Stimulated activated CD4-positive, alpha-beta T cell treated with anti-CD3 and anti-CD28 coated beads, Interleukin-15, amount 100 ng/mL, for 48 hours (primary cell): ENCODE measurements around the gene CEP128.

Experiments
- DNase-seq, 2 donors: peaks; one replicate each; pipeline ENCODE4 v3.0.0-alpha.2; 2020; ENCODE audit warnings: low read depth in 2 of 2

Gene CEP128

GRCh38 chr14:80545935-80546854 is 395.3 kb downstream of the CEP128 start:
- no peak for DNase-seq

- no peak for DNase-seq
Measured at GRCh38 chr14:80544366-80544765, 397.2 kb downstream of the CEP128 start.

GRCh38 chr14:80543211-80543610 is 398.3 kb downstream of the CEP128 start:
- no peak for DNase-seq

GRCh38 chr14:80538633-80539375 is 402.7 kb downstream of the CEP128 start:
- DNase-seq = no peak

GRCh38 chr14:80537626-80538025 is 403.9 kb downstream of the CEP128 start:
- no peak for DNase-seq

DNA sequence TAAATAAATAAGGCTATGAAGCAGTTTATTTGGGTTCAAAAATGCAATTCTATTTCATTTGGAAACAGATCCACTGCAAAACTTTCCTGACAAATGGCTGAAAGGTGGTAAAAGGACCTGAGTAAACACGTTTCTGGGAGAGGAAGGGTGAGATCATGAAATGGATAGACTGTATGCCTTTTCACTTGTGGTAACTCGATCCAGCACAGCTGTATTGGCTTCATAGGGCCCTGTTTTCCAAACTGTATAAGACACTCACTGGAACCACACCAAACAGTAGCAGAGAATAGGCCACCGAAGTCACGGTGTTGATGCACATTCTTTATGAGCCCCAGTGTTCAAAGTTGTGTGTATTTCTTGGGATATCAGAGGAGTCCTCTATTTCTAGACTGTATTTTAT is 405.1 kb downstream of the CEP128 start:
- no peak for DNase-seq

DNA sequence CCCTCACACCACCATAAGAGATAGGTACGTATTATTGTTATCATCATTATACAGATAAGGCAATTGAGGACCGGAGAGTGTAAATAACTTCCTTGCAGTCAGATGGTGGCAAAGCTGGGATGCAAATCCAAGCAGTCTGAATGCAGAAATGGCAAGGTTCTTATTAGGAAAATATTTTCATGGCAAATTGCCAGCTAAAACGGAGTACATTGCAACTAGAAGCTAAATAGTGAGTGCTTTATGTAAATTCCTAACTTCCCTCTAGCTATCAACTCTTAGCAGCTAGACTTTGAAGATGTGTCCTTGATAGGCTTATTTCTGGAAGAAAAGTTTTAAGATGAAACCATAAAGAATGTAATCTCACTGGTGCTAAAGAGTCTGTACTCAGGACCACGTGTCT is 406.4 kb downstream of the CEP128 start:
- no peak for DNase-seq

DNA sequence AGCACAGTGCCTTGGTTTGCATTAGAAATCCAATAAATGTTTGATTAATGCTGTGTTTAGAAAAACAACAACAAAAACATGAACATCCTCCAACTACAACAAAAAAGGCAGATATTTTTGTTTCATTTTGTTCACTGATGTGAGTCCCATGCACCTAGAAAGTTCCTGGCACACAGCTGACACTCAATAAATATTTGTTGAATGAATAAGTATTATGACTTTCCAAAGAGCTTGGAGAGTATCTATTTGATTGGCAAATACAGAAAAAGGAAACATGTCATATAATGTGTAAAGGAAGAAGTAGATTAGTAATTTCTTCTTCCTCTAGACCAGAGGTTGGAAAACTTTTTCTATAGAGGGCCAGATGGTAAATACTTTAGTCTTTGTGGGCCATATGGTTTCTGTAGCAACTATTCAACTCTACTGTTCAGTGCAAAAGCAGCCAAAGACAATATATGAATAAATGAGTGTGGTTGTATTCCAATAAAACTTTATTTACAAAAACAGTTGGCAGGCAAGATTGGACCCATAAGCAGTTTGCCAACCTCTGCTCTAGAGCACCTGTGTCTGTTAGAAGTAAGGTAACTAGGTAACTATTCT is 417.9 kb downstream of the CEP128 start:
- DNase-seq = no peak

GRCh38 chr14:80522936-80523335 is 418.6 kb downstream of the CEP128 start:
- DNase-seq = no peak

- no peak for DNase-seq
Measured at GRCh38 chr14:80522411-80522810, 419.1 kb downstream of the CEP128 start.

DNA sequence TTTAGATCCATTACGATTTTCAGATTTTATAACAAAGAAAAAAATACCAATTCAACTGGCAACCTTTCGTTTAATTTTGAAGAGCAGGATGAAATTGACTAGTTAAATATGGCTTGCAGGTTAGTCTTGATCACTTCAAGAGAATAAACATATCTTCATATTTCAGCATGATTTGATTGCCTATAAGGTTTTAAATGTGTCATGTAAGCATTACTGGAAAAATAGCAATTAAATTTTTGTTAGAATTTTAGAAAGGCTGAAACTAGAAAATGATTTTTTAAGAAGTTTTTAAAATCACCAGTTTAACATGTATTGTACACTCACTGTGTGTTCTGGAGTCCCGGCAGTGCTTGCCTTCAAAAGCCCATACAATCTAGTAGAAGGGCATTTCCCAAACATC is 420.1 kb downstream of the CEP128 start:
- DNase-seq = no peak

- no peak for DNase-seq
Measured at GRCh38 chr14:80519002-80519401, 422.5 kb downstream of the CEP128 start.

DNA sequence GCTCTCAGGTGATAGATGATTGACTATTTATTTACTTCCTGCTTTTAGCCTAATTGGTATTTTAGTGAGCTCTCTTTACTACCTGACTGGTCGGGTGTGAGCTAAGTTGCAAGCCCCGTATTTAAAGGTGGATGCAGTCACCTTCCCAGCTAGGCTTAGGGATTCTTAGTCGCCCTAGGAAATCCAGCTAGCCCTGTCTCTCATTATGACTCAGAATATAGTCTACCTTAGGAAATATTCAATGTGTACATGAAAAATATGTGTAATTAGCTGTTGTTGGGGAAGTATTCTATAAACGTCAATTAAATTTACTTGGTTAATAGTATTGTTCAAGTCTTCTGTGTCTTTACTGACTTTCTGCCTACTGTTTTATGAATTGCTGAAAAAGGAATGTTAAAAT is 423.4 kb downstream of the CEP128 start:
- no peak for DNase-seq

DNA sequence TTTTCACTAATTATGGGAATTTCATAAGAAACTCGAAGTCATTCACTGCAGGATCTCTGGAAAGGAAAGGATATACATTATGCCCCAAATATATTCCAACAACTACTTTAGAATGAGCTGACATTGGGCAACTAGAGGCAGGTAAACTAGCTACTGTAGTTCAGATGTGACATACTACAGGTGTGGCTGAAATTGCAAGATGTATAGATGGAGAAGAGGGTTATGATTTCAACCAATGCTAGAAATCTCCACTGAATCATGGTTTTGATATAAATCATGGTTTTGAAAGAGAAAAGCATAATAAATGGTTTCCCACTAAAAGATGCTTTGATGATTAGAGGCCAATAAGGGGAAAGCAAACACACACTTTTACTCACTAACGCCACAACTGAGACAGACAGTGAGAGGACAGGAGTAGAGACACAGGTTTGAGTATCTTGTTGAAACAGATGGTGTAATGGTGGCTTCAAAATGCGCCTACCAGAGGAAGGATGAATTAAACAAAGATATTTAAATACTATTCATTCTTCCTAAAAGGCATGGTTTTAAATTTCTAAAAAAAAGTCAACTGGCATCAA is 434.2 kb downstream of the CEP128 start:
- no peak for DNase-seq

DNA sequence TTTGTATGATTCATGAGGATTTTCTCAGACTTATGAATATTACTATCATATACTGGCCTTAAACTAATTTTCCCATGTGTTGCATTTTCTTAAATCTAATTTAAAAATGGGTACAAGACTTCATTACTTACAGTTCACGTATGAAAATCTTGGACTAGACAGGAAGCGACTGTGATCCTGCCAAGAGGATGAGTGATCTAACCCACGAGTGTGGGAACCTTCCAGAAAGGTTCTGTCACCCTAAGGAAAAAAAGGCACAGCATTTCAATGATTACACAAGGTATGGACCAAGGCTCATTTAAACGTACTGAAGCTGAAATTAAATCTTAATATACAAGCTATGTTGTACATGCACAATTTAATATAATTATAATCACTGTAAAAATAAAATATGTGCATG is 436.8 kb downstream of the CEP128 start:
- DNase-seq = no peak

DNA sequence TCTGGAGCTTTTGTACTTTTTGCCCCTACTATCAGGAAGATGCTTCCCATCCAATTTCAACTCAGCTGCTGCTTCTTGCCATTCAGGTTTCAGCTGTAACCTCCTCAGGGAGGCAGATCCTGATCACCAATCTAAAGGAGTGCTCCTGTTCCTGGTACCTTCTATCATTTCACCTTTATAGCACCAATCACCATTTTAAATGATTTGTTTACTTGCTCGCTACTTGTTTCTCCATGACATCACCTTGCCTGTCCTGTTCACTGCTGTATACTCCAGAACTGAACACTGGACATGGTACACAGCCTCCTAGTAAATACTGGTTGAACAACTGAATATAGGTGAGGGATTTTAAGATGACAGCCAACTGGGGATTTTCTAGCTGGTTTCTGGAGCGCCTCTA is 443.0 kb downstream of the CEP128 start:
- no peak for DNase-seq

DNA sequence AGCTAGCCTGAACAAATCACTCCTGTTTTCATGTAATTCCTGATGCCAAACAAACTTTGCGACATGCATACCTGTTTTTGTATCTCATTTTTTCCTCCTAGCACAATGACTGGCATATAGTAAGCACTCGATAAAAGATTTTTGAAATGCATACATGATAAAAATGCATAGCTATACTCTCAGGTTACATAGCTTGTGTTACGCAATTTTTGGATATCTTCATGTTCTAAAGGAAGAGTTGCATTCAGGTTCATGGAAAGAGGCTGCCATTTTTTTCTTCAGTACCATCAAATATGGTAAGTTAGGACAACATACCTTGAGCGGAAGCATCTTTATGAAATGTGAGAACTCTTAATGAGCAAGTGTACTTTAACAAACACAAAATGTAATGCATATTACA is 445.4 kb downstream of the CEP128 start:
- DNase-seq = no peak

DNA sequence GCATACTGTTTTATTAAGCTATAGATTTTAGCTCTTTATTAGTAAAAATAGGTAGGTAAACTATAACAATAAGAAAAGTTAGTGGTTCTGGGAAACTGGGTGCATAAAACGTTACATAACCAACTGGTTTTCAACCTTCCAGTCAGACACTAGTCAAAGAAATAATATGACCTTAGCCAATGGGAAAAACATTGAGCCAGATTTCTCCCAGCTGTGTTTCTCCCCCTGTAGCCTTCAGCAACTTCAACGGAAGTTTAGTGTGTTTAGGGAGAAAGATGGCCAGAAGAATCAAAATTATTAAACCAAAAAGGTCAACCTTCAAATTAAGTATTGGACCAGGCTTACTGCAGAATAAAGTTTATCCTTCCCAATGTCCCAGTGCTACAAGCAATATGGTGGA is 446.8 kb downstream of the CEP128 start:
- no peak for DNase-seq

- DNase-seq = no peak
Measured at GRCh38 chr14:80493620-80494019, 447.9 kb downstream of the CEP128 start.

GRCh38 chr14:80491650-80492049 is 449.9 kb downstream of the CEP128 start:
- no peak for DNase-seq

- DNase-seq = no peak
Measured at GRCh38 chr14:80491131-80491530, 450.4 kb downstream of the CEP128 start.

DNA sequence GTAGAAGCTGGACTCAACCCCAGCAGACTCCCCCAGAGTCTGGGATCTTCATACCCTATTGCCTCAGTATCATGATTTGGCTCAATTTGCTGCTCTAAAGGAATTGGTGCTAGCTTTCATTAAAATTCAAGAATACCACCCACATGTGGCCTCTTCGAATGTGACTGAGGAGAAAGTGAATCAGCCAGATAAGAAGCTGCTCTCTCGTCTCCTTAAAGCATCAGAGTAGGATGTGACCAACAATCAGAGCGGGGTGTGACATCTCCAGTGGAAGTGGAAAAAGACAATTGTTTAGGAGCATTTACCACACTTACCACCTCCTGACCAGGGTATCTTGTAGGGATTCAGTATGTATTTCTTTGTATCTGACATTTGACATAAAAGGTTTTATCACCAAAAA is 452.0 kb downstream of the CEP128 start:
- no peak for DNase-seq
